Mucosa of descending colon (tissue), 3 donors: Measurements from ENCODE around the gene OXA1L. TPM values are rescaled to one million over a fixed set of nuclear protein-coding genes. Genes with fewer than 3 reads are reported as not detected.
"Not testable (repeated sequence)": the region's sequence is repeated elsewhere in the genome, so short reads cannot be mapped to it uniquely, and the experiment has no call there.

Source experiments
- ATAC-seq: fragments of 200-7000 bp; cut with Tn5 transposase; one replicate; pipeline ENCODE4 v1.9.1; 2020; ENCODE audit warnings: mild to moderate bottlenecking, moderate library complexity
- DNase-seq, 3 donors: peaks; one replicate each; pipeline ENCODE4 v3.0.0-alpha.2; 2020
- H3K36me3 ChIP-seq: fragments of 200-600 bp; one replicate; pipeline ENCODE4 v1.8.0; 2021; ENCODE audit warnings: low read depth, mild to moderate bottlenecking
- H3K4me1 ChIP-seq: fragments of 200-600 bp; one replicate; pipeline ENCODE4 v1.8.0; 2021; ENCODE audit warnings: low read depth, mild to moderate bottlenecking
- H3K4me3 ChIP-seq: fragments of 200-600 bp; one replicate; pipeline ENCODE4 v1.8.0; 2021; ENCODE audit warnings: mild to moderate bottlenecking
- H3K9me3 ChIP-seq: fragments of 200-600 bp; one replicate; pipeline ENCODE4 v1.8.0; 2021; ENCODE audit warnings: mild to moderate bottlenecking
- intact Hi-C, 2 donors: fragments of 100-400 bp; cut with DNase I in 1 of 2; cut with micrococcal nuclease in 1 of 2; formaldehyde crosslinking; loops; one replicate each; pipeline versions ENCODE4 v1.11.0 to v1.11.1; 2022; cut with DNase I, micrococcal nuclease
- long read RNA-seq, 2 donors: library from polyadenylated mRNA; unstranded; transcript quantifications; one replicate each; pipeline ENCODE4 v2.0.0, GENCODE V29; 2019 to 2021
- total RNA-seq, 3 donors: library from RNA; stranded (reverse); fragmentation: NEBNext Ultra II Directional in 2 of 3; extraction: Animal tissue kit (Norgen Biotek cat#: 25700) in 2 of 3; gene quantifications; one replicate each; pipeline versions ENCODE4 v1.2.1 to v1.2.4, GENCODE V29; 2021 to 2023
- TF ChIP-seq, protein P1 (sequence below): fragments of 200-600 bp; IDR thresholded peaks from one replicate; pipeline ENCODE4 v1.8.0; 2022; ENCODE audit warnings: antibody characterized with exemption, mild to moderate bottlenecking
- donor health status: DM: no; HTN: no; CAD: no; lungs with moderate emphysema.
- donor health status: DM: no; HTN: no; CAD: no.
- donor health status: DM: no; HTN: yes; CAD: no.

Gene OXA1L
- total RNA-seq = 100 to 1,000 TPM in 2 of 3 donors, 10 to 100 TPM in 1; 97.1 to 137 (median 115) TPM
- long read RNA-seq, donor 1, transcript OXA1L-201 (10 exons, 1,719 nt) = major isoform, 86 of 101 reads
- long read RNA-seq, donor 1, partial matches to known transcripts = 7 of 101 reads
- long read RNA-seq, donor 1, other reads (novel, unspliced or antisense) = 8 of 101 reads
- long read RNA-seq, donor 2, transcript OXA1L-201 (10 exons, 1,719 nt) = major isoform, 60 of 73 reads
- long read RNA-seq, donor 2, partial matches to known transcripts = 6 of 73 reads
- long read RNA-seq, donor 2, other reads (novel, unspliced or antisense) = 7 of 73 reads

DNA sequence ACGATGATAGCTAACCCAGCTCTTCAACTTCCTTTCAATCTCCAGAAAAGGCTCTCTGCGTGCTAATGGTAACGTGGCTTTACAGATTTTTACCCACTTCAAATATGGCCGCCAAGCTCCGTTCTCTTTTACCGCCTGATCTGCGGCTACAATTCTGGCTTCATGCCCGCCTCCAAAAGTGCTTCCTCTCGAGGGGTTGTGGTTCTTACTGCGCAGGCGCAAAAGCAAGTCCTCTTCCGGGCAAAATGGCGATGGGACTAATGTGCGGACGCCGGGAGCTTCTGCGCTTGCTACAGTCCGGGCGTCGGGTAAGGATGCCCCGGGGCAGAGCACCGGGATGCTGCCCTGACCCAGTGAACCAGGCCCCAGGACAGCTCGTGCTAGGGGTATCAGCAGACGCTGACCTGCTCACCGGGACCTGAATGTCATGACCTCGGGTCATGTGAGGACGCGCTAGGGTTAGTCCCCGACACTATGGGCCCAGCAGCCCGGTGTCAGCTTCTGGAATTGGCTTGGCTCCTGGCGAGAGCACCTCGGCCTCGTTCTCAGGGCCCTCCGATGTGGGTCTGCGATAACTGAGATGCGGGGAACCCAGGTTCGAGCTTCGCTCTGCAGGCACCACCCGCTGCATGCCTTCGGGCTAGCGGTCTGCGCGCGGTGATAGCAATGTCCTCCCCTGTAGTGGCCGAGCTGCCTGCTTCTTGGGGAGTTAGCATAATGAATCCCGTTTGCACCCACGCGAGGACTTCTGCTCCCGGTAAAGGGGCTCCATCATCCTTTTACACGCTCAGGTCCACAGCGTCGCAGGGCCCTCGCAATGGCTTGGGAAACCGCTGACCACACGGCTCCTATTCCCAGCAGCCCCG is at the start of gene OXA1L:
OXA1L (plus strand) TSS at position 232 of the 866 bp plus-strand sequence; CDS start at position 246, 14 bp downstream.
- intact Hi-C loops = no loop called here
- ATAC-seq = peak; percentile 96

DNA sequence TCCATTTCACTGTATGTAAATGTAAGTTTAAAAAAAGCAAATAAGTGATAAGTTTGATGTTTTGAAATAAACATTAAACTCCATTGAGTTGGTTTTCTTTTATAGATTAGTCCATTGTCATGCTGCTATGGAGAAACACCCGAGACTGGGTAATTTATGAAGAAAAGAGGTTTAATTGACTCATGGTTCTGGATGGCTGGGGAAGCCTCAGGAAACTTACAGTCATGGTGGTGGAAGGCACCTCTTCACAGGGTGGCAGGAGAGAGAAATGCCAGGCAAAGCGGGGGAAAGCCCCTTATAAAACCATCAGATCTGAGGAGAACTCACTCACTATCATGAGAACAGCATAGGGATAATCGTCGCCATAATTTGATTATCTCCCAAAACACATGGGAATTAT is 48.4 kb upstream of the OXA1L start:
- intact Hi-C loops = no loop called here
- H3K4me1 ChIP-seq = no peaks in the 10 kb centered on the region
- H3K4me3 ChIP-seq = no peak overlapping the region
- DNase-seq (no peak), ATAC-seq (no peak)
- no peaks in the 10 kb centered on the region for H3K9me3 ChIP-seq
- no peaks in the 10 kb centered on the region for H3K36me3 ChIP-seq
- TF ChIP-seq, protein P1, sequence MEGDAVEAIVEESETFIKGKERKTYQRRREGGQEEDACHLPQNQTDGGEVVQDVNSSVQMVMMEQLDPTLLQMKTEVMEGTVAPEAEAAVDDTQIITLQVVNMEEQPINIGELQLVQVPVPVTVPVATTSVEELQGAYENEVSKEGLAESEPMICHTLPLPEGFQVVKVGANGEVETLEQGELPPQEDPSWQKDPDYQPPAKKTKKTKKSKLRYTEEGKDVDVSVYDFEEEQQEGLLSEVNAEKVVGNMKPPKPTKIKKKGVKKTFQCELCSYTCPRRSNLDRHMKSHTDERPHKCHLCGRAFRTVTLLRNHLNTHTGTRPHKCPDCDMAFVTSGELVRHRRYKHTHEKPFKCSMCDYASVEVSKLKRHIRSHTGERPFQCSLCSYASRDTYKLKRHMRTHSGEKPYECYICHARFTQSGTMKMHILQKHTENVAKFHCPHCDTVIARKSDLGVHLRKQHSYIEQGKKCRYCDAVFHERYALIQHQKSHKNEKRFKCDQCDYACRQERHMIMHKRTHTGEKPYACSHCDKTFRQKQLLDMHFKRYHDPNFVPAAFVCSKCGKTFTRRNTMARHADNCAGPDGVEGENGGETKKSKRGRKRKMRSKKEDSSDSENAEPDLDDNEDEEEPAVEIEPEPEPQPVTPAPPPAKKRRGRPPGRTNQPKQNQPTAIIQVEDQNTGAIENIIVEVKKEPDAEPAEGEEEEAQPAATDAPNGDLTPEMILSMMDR = no peak

More for the DNA sequence above, at the start of gene OXA1L:
- peak within 1 kb of the TSS; percentile 90 for H3K4me3 ChIP-seq
- DNase-seq = peak; percentile 94 to 97 (median 96)
- TF ChIP-seq, protein P1 = no peak
- no peaks in the 10 kb centered on the region for H3K9me3 ChIP-seq
- peaks cover 7% of the 10 kb centered on the region for H3K36me3 ChIP-seq
- peaks cover 9% of the 10 kb centered on the region for H3K4me1 ChIP-seq

DNA sequence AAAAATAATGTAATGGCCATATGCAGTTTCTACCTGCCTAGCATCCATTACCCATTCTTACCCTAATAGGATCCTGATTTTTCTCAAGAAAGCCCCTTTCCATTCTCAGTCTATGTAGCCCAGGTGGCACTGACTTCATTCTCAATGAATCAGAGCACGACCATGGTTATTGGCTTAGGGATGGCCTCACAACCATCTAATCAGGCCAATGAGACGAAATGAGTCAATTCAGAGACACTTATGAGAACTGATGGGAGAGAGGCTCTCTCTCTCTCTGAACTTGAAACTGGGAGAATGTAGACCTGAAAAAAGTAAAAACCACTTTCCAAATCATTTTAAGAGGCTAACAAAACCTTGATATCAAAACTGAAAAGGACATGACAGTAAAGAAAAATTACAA is 45.3 kb upstream of the OXA1L start:
- Histone ChIP-seq H3K4me3 (no peak overlapping the region), H3K4me1 (no peaks in the 10 kb centered on the region), H3K36me3 (no peaks in the 10 kb centered on the region), H3K9me3 (no peaks in the 10 kb centered on the region)
- ATAC-seq (no peak), DNase-seq (no peak)
- intact Hi-C loops = no loop called here
- TF ChIP-seq, protein P1 = no peak

GRCh38 chr14:22723815-22724214 is 42.7 kb upstream of the OXA1L start:
- intact Hi-C loops = no loop called here
- Histone ChIP-seq H3K4me3 (no peak overlapping the region), H3K4me1 (no peaks in the 10 kb centered on the region), H3K9me3 (no peaks in the 10 kb centered on the region), H3K36me3 (no peaks in the 10 kb centered on the region)
- TF ChIP-seq, protein P1 = no peak
- DNase-seq (no peak), ATAC-seq (no peak)

DNA sequence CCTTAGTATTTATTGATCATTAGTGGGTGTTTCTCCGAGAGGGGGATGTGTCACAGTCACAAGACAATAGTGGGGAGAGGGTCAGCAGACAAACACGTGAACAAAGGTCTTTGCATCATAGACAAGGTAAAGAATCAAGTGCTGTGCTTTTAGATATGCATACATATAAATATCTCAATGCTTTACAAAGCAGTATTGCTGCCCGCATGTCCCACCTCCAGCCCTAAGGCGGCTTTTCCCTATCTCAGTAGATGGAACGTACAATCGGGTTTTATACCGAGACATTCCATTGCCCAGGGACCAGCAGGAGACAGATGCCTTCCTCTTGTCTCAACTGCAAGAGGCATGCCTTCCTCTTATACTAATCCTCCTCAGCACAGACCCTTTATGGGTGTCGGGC is 41.6 kb upstream of the OXA1L start:
- H3K4me3 ChIP-seq, DNase-seq, intact Hi-C loops, H3K4me1 ChIP-seq, H3K9me3 ChIP-seq, H3K36me3 ChIP-seq, ATAC-seq: not testable (repeated sequence)

DNA sequence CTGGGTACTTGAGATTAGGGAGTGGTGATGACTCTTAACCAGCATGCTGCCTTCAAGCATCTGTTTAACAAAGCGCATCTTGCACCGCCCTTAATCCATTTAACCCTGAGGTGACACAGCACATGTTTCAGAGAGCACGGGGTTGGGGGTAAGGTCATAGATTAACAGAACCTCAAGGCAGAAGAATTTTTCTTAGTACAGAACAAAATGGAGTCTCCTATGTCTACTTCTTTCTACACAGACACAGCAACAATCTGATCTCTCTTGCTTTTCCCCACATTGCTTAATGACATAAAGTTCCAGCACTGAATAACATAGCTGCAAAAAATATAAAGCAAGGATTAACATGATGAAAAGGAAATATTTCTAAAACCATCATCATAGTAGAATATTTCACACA is 41.1 kb upstream of the OXA1L start:
- intact Hi-C loops, H3K4me3 ChIP-seq, ATAC-seq, H3K36me3 ChIP-seq, DNase-seq, H3K4me1 ChIP-seq, H3K9me3 ChIP-seq: not testable (repeated sequence)
